Measurements from ENCODE around the gene FMN1. TPM values are rescaled to one million over a fixed set of nuclear protein-coding genes. Genes with fewer than 3 reads are reported as not detected.

The FMN1 gene
- total and polyA plus RNA-seq, 10 of the 15 experiments (the other 5 are each of a cell fraction or from before 2014, with no cell fraction given): 0.05 to 0.16 (median 0.08) TPM; not detected in 4

GRCh38 chr15:32778391-32779176, 415.9 kb downstream of the FMN1 start:
- no peak for FAIRE-seq
- in situ Hi-C loops (cut with MboI): no loop called here

More at GRCh38 chr15:32778391-32779176, 415.9 kb downstream of the FMN1 start:
- Histone ChIP-seq H2AFZ (ENCODE audit: control insufficient read depth, low read depth, low read length) (no peak overlapping the region), H3K27ac (ENCODE audit: control insufficient read depth, insufficient read depth) (no peak overlapping the region), H3K27me3 (replicated peaks in 1 of 2; ENCODE audit: control insufficient read depth in 2 of 2, insufficient read depth in 2 of 2, low read length in 1 of 2) (no peaks in the 10 kb centered on the region; a peak in 2 of 4 replicates), H3K9ac (ENCODE audit: control insufficient read depth, insufficient read depth, low read length) (no peak overlapping the region), H4K20me1 (ENCODE audit: control insufficient read depth, insufficient read depth) (no peaks in the 10 kb centered on the region), H3K4me3 (no peak overlapping the region), H3K79me2 (ENCODE audit: control insufficient read depth, insufficient read depth, low read length) (no peaks in the 10 kb centered on the region), H3K9me3 (replicated peaks; ENCODE audit: control insufficient read depth, insufficient read depth, low read length) (no peaks in the 10 kb centered on the region), H3K4me2 (ENCODE audit: control insufficient read depth, insufficient read depth) (no peak overlapping the region), H3K4me1 (ENCODE audit: control insufficient read depth, insufficient read depth, low read length) (no peaks in the 10 kb centered on the region), H3K36me3 (ENCODE audit: control insufficient read depth in 2 of 2, insufficient read depth in 2 of 2, low read length in 1 of 2) (no peaks in the 10 kb centered on the region)
- BruUV-seq (replicated peaks): no TSS peak
- TF ChIP-seq PAX8 (IDR thresholded peaks at IDR 0.05) (no peak), CREM (IDR thresholded peaks at IDR 0.05; ENCODE audit: low read depth) (no peak), TCF12 (IDR thresholded peaks at IDR 0.05; ENCODE audit: low read depth, low read length) (no peak), YBX1 (IDR thresholded peaks at IDR 0.05) (no peak), ZNF274 (IDR thresholded peaks at IDR 0.05; ENCODE audit: insufficient read depth, insufficient read length) (no peak), HDAC2 (IDR thresholded peaks at IDR 0.05) (no peak), MEF2A (IDR thresholded peaks at IDR 0.05; ENCODE audit: insufficient read depth, low read depth, low read length) (no peak), BMI1 (IDR thresholded peaks at IDR 0.05; ENCODE audit: borderline replicate concordance) (no peak), MEF2B (IDR thresholded peaks at IDR 0.05; ENCODE audit: partially characterized antibody, poor library complexity, severe bottlenecking) (no peak)
- TF ChIP-seq, protein P1, sequence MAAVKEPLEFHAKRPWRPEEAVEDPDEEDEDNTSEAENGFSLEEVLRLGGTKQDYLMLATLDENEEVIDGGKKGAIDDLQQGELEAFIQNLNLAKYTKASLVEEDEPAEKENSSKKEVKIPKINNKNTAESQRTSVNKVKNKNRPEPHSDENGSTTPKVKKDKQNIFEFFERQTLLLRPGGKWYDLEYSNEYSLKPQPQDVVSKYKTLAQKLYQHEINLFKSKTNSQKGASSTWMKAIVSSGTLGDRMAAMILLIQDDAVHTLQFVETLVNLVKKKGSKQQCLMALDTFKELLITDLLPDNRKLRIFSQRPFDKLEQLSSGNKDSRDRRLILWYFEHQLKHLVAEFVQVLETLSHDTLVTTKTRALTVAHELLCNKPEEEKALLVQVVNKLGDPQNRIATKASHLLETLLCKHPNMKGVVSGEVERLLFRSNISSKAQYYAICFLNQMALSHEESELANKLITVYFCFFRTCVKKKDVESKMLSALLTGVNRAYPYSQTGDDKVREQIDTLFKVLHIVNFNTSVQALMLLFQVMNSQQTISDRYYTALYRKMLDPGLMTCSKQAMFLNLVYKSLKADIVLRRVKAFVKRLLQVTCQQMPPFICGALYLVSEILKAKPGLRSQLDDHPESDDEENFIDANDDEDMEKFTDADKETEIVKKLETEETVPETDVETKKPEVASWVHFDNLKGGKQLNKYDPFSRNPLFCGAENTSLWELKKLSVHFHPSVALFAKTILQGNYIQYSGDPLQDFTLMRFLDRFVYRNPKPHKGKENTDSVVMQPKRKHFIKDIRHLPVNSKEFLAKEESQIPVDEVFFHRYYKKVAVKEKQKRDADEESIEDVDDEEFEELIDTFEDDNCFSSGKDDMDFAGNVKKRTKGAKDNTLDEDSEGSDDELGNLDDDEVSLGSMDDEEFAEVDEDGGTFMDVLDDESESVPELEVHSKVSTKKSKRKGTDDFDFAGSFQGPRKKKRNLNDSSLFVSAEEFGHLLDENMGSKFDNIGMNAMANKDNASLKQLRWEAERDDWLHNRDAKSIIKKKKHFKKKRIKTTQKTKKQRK (IDR thresholded peaks at IDR 0.05; ENCODE audit: low read depth, low read length): no peak
- ChIA-PET RAD21 (ENCODE audit: unreplicated experiment) (no interaction called here), SMC1A (ENCODE audit: uncharacterized antibody, unreplicated experiment) (no interaction called here), CTCF (no interaction called here), POLR2A (no interaction called here)
- ATAC-seq (no peak), DNase-seq (ENCODE audit: low read depth, low spot score) (no peak)
- intact Hi-C loops (cut with micrococcal nuclease; ENCODE audit: unreplicated experiment): no loop called here
- WGBS (ENCODE audit: insufficient coverage, insufficient replicate concordance, low lambda C conversion rate, missing lambda C conversion rate): 7% methylated on average over 4 of the region's 4 CpGs

Measured in GM12878 (cell line).